GM19328 (cell line): ENCODE data around the gene ARL5A.

Experiments
- ATAC-seq: cut with Tn5 transposase; IDR thresholded peaks from one replicate; pipeline ENCODE4 v1.9.1; 2021; ENCODE audit warnings: mild to moderate bottlenecking, moderate library complexity; ENCODE audit not compliant: unreplicated experiment

ARL5A gene

GRCh38 chr2:151769606-151770005 lies 58.6 kb downstream of the ARL5A start:
- ATAC-seq: no peak

GRCh38 chr2:151767536-151767935 lies 60.7 kb downstream of the ARL5A start:
- ATAC-seq: no peak

- ATAC-seq: no peak
These were observed 61.6 kb downstream of the ARL5A start for GRCh38 chr2:151766437-151767153.

- ATAC-seq: no peak
These were observed 62.3 kb downstream of the ARL5A start for GRCh38 chr2:151765760-151766410.

GRCh38 chr2:151762694-151763093 lies 65.5 kb downstream of the ARL5A start:
- ATAC-seq: no peak

- no peak for ATAC-seq
These were observed 66.5 kb downstream of the ARL5A start for GRCh38 chr2:151761687-151762086.

GRCh38 chr2:151761193-151761592 lies 67.0 kb downstream of the ARL5A start:
- no peak for ATAC-seq

GRCh38 chr2:151760139-151760650 lies 68.0 kb downstream of the ARL5A start:
- no peak for ATAC-seq

- ATAC-seq: no peak
These were observed 69.5 kb downstream of the ARL5A start for GRCh38 chr2:151758744-151759143.

GRCh38 chr2:151757861-151758260 lies 70.4 kb downstream of the ARL5A start:
- ATAC-seq: no peak

GRCh38 chr2:151756820-151757219 lies 71.4 kb downstream of the ARL5A start:
- no peak for ATAC-seq

GRCh38 chr2:151754253-151754897 lies 73.8 kb downstream of the ARL5A start:
- ATAC-seq: no peak

- no peak for ATAC-seq
These were observed 74.7 kb downstream of the ARL5A start for GRCh38 chr2:151753540-151753939.
